Panc1 (cell line): ENCODE results near the gene SMIM21. TPM values are rescaled to one million over a fixed set of nuclear protein-coding genes. Genes with fewer than 3 reads are reported as not detected.

ENCODE experiments used
- ATAC-seq: fragments of 200-7000 bp; cut with Tn5 transposase; 2 replicates; pipeline ENCODE4 v1.9.1; 2020; ENCODE audit warnings: mild to moderate bottlenecking, moderate library complexity
- BruUV-seq: library from RNA; stranded (reverse); fragments of 400-500 nt; replicated peaks from 2 replicates; lab custom pipeline; 2021; lab: Mats Ljungman, UMichigan
- CTCF ChIA-PET: fragments of 300-600 bp; sonication (Branson Sonifier 250); formaldehyde crosslinking; loops from one replicate; lab custom pipeline; 2022; ENCODE audit warnings: antibody characterized with exemption; lab: Charles Lee
- POLR2A ChIA-PET: fragments of 300-600 bp; sonication (Branson Sonifier 250); formaldehyde crosslinking; loops from one replicate; lab custom pipeline; 2022; ENCODE audit warnings: antibody characterized with exemption; lab: Charles Lee
- DNase-seq: peaks from one replicate; pipeline ENCODE4 v3.0.0-alpha.2; 2010; ENCODE audit warnings: low read depth, low spot score
- H3K27ac ChIP-seq: 2 replicates; pipeline ENCODE4 v1.5.1; 2011; ENCODE audit warnings: mild to moderate bottlenecking, low read length, inconsistent platforms
- H3K27me3 ChIP-seq: fragments of 200-500 bp; sonication (Bioruptor generic); 2 replicates; pipeline ENCODE4 v1.6.0; 2014; ENCODE audit warnings: low read length, inconsistent platforms; ENCODE audit not compliant: control insufficient read depth, insufficient read depth
- H3K36me3 ChIP-seq: fragments of 200-500 bp; sonication (Bioruptor generic); 2 replicates; pipeline ENCODE4 v1.5.1; 2014; ENCODE audit warnings: inconsistent platforms, mild to moderate bottlenecking, low read length, moderate library complexity; ENCODE audit not compliant: control insufficient read depth, insufficient read depth
- H3K4me1 ChIP-seq: 2 replicates; pipeline ENCODE4 v1.5.1; 2011; ENCODE audit warnings: inconsistent platforms, mild to moderate bottlenecking, low read length, moderate library complexity; ENCODE audit not compliant: control insufficient read depth, insufficient read depth
- H3K4me3 ChIP-seq, 2 experiments: 2 replicates each; pipeline ENCODE4 v1.5.1; 2011 to 2012; ENCODE audit warnings: low read depth in 2 of 2, low read length in 2 of 2, mild to moderate bottlenecking in 2 of 2, inconsistent platforms in 1 of 2, moderate library complexity in 1 of 2
- H3K9me3 ChIP-seq: fragments of 200-500 bp; sonication (Bioruptor generic); 2 replicates; pipeline ENCODE4 v1.5.1; 2014; ENCODE audit warnings: low read depth, mild to moderate bottlenecking, inconsistent platforms, low read length, moderate library complexity; ENCODE audit not compliant: control insufficient read depth, insufficient read depth
- CTCF ChIP-seq: fragments of 450-650 bp; IDR thresholded peaks from 2 replicates; pipeline ENCODE4 v1.5.1; 2017; ENCODE audit warnings: mild to moderate bottlenecking
- POLR2AphosphoS5 ChIP-seq: IDR thresholded peaks from 2 replicates; pipeline ENCODE4 v1.6.1; 2012; ENCODE audit warnings: mild to moderate bottlenecking, low read depth, low read length, moderate library complexity
- SIN3A ChIP-seq: IDR thresholded peaks from 2 replicates; pipeline ENCODE4 v1.6.1; 2012; ENCODE audit warnings: low read depth, mild to moderate bottlenecking, low read length, moderate library complexity, borderline replicate concordance; ENCODE audit not compliant: insufficient read depth
- TCF7L2 ChIP-seq: IDR thresholded peaks from 2 replicates; pipeline ENCODE4 v1.6.1; 2011; ENCODE audit warnings: mild to moderate bottlenecking, low read depth, low read length, inconsistent platforms
- in situ Hi-C: cut with HindIII; loops from 2 replicates; pipeline ENCODE4 v1.10.0; 2016; ENCODE audit warnings: low sequenced_read_pairs, low pct_unique_long_range_greater_than_20kb
- intact Hi-C: fragments of 100-400 bp; cut with micrococcal nuclease; formaldehyde crosslinking; loops from one replicate; pipeline ENCODE4 v1.10.0; 2022; ENCODE audit not compliant: unreplicated experiment
- total RNA-seq: library from RNA; stranded (reverse); gene quantifications from one replicate; pipeline ENCODE4 v1.2.1, GENCODE V29; 2021; ENCODE audit not compliant: unreplicated experiment
- TF ChIP-seq, protein P1 (sequence below), 2 experiments: IDR thresholded peaks; 2 replicates each; pipeline ENCODE4 v1.6.1; 2011 to 2012; ENCODE audit warnings: low read depth in 2 of 2, control low read depth in 1 of 2, low read length in 1 of 2, mild to moderate bottlenecking in 1 of 2, moderate library complexity in 1 of 2; ENCODE audit not compliant: insufficient read depth in 1 of 2

The SMIM21 gene
- total RNA-seq, 1 experiment from 2014 or later = not detected

GRCh38 chr18:75400366-75400765, 27.1 kb downstream of the SMIM21 start:
- ChIA-PET POLR2A (no interaction called here), CTCF (no interaction called here)
- in situ Hi-C loops = no loop called here
- H3K4me3 ChIP-seq = no peak overlapping the region
- no peak overlapping the region for H3K27ac ChIP-seq
- no peaks in the 10 kb centered on the region for H3K36me3 ChIP-seq
- H3K4me1 ChIP-seq = no peaks in the 10 kb centered on the region
- no peaks in the 10 kb centered on the region; the same call in 1 of the 2 replicates for H3K9me3 ChIP-seq
- intact Hi-C loops = no loop called here
- ATAC-seq (no peak), DNase-seq (no peak)
- TF ChIP-seq POLR2AphosphoS5 = no peak
- TF ChIP-seq, protein P1, sequence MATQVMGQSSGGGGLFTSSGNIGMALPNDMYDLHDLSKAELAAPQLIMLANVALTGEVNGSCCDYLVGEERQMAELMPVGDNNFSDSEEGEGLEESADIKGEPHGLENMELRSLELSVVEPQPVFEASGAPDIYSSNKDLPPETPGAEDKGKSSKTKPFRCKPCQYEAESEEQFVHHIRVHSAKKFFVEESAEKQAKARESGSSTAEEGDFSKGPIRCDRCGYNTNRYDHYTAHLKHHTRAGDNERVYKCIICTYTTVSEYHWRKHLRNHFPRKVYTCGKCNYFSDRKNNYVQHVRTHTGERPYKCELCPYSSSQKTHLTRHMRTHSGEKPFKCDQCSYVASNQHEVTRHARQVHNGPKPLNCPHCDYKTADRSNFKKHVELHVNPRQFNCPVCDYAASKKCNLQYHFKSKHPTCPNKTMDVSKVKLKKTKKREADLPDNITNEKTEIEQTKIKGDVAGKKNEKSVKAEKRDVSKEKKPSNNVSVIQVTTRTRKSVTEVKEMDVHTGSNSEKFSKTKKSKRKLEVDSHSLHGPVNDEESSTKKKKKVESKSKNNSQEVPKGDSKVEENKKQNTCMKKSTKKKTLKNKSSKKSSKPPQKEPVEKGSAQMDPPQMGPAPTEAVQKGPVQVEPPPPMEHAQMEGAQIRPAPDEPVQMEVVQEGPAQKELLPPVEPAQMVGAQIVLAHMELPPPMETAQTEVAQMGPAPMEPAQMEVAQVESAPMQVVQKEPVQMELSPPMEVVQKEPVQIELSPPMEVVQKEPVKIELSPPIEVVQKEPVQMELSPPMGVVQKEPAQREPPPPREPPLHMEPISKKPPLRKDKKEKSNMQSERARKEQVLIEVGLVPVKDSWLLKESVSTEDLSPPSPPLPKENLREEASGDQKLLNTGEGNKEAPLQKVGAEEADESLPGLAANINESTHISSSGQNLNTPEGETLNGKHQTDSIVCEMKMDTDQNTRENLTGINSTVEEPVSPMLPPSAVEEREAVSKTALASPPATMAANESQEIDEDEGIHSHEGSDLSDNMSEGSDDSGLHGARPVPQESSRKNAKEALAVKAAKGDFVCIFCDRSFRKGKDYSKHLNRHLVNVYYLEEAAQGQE (IDR thresholded peaks at IDR 0.05; ENCODE audit: insufficient read depth in 1 of 2, low read depth in 2 of 2, low read length in 1 of 2) = no peak
- TF ChIP-seq TCF7L2 = no peak
- no peak for TF ChIP-seq SIN3A
- TF ChIP-seq CTCF = no peak
- H3K27me3 ChIP-seq = peaks cover 16% of the 10 kb centered on the region; the same call in 1 of the 2 replicates
- no TSS peak for BruUV-seq

GRCh38 chr18:75395137-75395536, 32.4 kb downstream of the SMIM21 start:
- POLR2A ChIA-PET = no interaction called here
- Histone ChIP-seq H3K9me3 (no peaks in the 10 kb centered on the region), H3K36me3 (no peaks in the 10 kb centered on the region), H3K27ac (no peak overlapping the region), H3K27me3 (peaks cover 17% of the 10 kb centered on the region), H3K4me3 (no peak overlapping the region), H3K4me1 (no peaks in the 10 kb centered on the region)
- TF ChIP-seq SIN3A (no peak), CTCF (no peak)
- TF ChIP-seq, protein P1 (IDR thresholded peaks at IDR 0.05; ENCODE audit: insufficient read depth in 1 of 2, low read depth in 2 of 2, low read length in 1 of 2) = no peak
- CTCF ChIA-PET = no interaction called here
- no TSS peak for BruUV-seq
- ATAC-seq (no peak), DNase-seq (no peak)
- in situ Hi-C loops (no loop called here), intact Hi-C loops (no loop called here)
